Measurements from ENCODE around the gene LRRC75A.
"Not testable (repeated sequence)": the region's sequence is repeated elsewhere in the genome, so short reads cannot be mapped to it uniquely, and the experiment has no call there.

LRRC75A gene, protein sequence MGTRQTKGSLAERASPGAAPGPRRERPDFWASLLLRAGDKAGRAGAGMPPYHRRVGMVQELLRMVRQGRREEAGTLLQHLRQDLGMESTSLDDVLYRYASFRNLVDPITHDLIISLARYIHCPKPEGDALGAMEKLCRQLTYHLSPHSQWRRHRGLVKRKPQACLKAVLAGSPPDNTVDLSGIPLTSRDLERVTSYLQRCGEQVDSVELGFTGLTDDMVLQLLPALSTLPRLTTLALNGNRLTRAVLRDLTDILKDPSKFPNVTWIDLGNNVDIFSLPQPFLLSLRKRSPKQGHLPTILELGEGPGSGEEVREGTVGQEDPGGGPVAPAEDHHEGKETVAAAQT

GRCh38 chr17:16491703-16492612 lies at the start of gene LRRC75A:
Gene LRRC75A, minus strand, starts transcription at chr17:16492193. Its CDS starts 203 bp downstream, at chr17:16491990.
- H3K36me3 ChIP-seq (ENCODE audit: control insufficient read depth in 1 of 2, insufficient read depth in 2 of 2, low read length in 2 of 2): no peaks in the 10 kb centered on the region
- H3K4me1 ChIP-seq (ENCODE audit: control insufficient read depth in 1 of 2, insufficient read depth in 2 of 2, low read length in 2 of 2): peaks cover 0 to 13% of the 10 kb centered on the region in 2 donors
- H3K27me3 ChIP-seq (ENCODE audit: low read depth, low read length): no peaks in the 10 kb centered on the region
- no peaks in the 10 kb centered on the region for H3K9me3 ChIP-seq (ENCODE audit: control insufficient read depth in 1 of 2, low read length in 2 of 2)
- H3K4me3 ChIP-seq (ENCODE audit: low read depth in 1 of 2, low read length in 2 of 2): peak within 1 kb of the TSS; percentile 62 to 70
- H3K27ac ChIP-seq (ENCODE audit: low read length): peak within 1 kb of the TSS; percentile 25

GRCh38 chr17:16537130-16537458 lies 45.1 kb upstream of the LRRC75A start:
- no peak overlapping the region for H3K27ac ChIP-seq (ENCODE audit: low read length)
- H3K27me3 ChIP-seq (ENCODE audit: low read depth, low read length): no peaks in the 10 kb centered on the region
- peak overlapping the region in 1 of 2 donors; percentile 68 for H3K4me3 ChIP-seq (ENCODE audit: low read depth in 1 of 2, low read length in 2 of 2)
- H3K36me3 ChIP-seq (ENCODE audit: control insufficient read depth in 1 of 2, insufficient read depth in 2 of 2, low read length in 2 of 2): no peaks in the 10 kb centered on the region
- H3K4me1 ChIP-seq (ENCODE audit: control insufficient read depth in 1 of 2, insufficient read depth in 2 of 2, low read length in 2 of 2): no peaks in the 10 kb centered on the region
- no peaks in the 10 kb centered on the region for H3K9me3 ChIP-seq (ENCODE audit: control insufficient read depth in 1 of 2, low read length in 2 of 2)

DNA sequence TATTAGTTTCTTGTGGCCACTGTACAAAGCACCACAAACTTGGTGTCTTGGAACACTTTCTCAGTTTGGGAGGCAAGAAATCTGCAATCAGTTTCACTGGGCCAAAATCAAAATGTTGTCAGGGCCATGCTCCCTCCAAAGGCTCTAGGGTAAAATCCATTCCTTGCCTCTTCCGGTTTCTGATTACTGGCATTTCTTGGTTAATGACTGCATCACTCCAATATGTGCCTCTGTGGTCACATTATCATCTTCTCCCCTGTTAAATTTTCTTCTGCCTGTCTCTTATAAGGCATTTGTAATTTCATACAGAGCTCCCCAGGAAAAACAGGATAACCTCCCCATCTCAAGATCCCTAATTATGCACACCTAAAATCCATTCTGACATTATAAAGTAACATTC lies 42.2 kb upstream of the LRRC75A start:
- H3K4me3 ChIP-seq (ENCODE audit: low read depth in 1 of 2, low read length in 2 of 2): no peak overlapping the region
- no peaks in the 10 kb centered on the region for H3K27me3 ChIP-seq (ENCODE audit: low read depth, low read length)
- H3K36me3 ChIP-seq (ENCODE audit: control insufficient read depth in 1 of 2, insufficient read depth in 2 of 2, low read length in 2 of 2): no peaks in the 10 kb centered on the region
- no peaks in the 10 kb centered on the region for H3K9me3 ChIP-seq (ENCODE audit: control insufficient read depth in 1 of 2, low read length in 2 of 2)
- no peak overlapping the region for H3K27ac ChIP-seq (ENCODE audit: low read length)
- H3K4me1 ChIP-seq (ENCODE audit: control insufficient read depth in 1 of 2, insufficient read depth in 2 of 2, low read length in 2 of 2): no peaks in the 10 kb centered on the region

DNA sequence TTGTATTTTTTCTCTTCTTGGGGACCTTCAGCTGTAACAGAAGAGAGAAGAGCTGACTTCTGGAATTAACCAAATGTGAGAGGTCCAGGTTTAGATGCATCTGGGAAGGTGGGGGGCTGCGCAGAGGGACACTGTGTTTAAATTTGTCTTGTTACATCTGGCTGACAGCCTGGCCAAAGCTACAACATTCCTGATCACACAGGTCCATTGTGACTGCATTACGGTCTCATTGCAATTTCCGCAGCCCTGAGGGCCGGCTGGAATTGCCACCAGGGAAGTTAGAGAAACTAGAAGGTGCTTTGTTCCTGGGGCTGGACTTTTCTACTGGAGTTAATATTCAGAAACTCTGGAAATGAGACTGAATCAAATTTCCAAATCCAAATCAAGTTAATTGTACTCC lies 37.9 kb upstream of the LRRC75A start:
- no peaks in the 10 kb centered on the region for H3K9me3 ChIP-seq (ENCODE audit: control insufficient read depth in 1 of 2, low read length in 2 of 2)
- H3K4me1 ChIP-seq (ENCODE audit: control insufficient read depth in 1 of 2, insufficient read depth in 2 of 2, low read length in 2 of 2): no peaks in the 10 kb centered on the region
- H3K27ac ChIP-seq (ENCODE audit: low read length): no peak overlapping the region
- H3K36me3 ChIP-seq (ENCODE audit: control insufficient read depth in 1 of 2, insufficient read depth in 2 of 2, low read length in 2 of 2): no peaks in the 10 kb centered on the region
- no peaks in the 10 kb centered on the region for H3K27me3 ChIP-seq (ENCODE audit: low read depth, low read length)
- no peak overlapping the region for H3K4me3 ChIP-seq (ENCODE audit: low read depth in 1 of 2, low read length in 2 of 2)

- no peaks in the 10 kb centered on the region for H3K9me3 ChIP-seq (ENCODE audit: control insufficient read depth in 1 of 2, low read length in 2 of 2)
- no peaks in the 10 kb centered on the region for H3K4me1 ChIP-seq (ENCODE audit: control insufficient read depth in 1 of 2, insufficient read depth in 2 of 2, low read length in 2 of 2)
- H3K27me3 ChIP-seq (ENCODE audit: low read depth, low read length): no peaks in the 10 kb centered on the region
- no peak overlapping the region for H3K4me3 ChIP-seq (ENCODE audit: low read depth in 1 of 2, low read length in 2 of 2)
- H3K27ac ChIP-seq (ENCODE audit: low read length): no peak overlapping the region
- H3K36me3 ChIP-seq (ENCODE audit: control insufficient read depth in 1 of 2, insufficient read depth in 2 of 2, low read length in 2 of 2): no peaks in the 10 kb centered on the region
Observed at GRCh38 chr17:16527298-16527697, 35.3 kb upstream of the LRRC75A start.

DNA sequence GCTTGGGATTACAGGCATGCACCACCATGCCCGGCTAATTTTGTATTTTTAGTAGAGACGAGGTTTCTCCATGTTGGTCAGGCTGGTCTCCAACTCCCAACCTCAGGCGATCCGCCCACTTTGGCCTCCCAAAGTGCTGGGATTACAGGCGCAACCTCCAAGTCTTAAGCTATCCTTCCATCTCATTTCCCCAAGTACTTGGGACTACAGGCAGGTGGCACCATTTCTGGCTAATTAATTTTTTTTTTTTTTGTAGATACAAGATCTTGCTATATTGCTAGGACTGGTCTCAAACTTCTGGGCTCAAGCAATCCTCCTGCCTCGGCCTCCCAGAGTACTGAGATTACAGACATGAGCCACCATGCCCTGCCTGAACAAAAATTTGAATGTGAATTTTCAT lies 33.6 kb upstream of the LRRC75A start:
- not testable (repeated sequence) for H3K4me1 ChIP-seq (ENCODE audit: control insufficient read depth in 1 of 2, insufficient read depth in 2 of 2, low read length in 2 of 2); H3K27me3 ChIP-seq (ENCODE audit: low read depth, low read length); H3K4me3 ChIP-seq (ENCODE audit: low read depth in 1 of 2, low read length in 2 of 2); H3K27ac ChIP-seq (ENCODE audit: low read length); H3K36me3 ChIP-seq (ENCODE audit: control insufficient read depth in 1 of 2, insufficient read depth in 2 of 2, low read length in 2 of 2); H3K9me3 ChIP-seq (ENCODE audit: control insufficient read depth in 1 of 2, low read length in 2 of 2)

DNA sequence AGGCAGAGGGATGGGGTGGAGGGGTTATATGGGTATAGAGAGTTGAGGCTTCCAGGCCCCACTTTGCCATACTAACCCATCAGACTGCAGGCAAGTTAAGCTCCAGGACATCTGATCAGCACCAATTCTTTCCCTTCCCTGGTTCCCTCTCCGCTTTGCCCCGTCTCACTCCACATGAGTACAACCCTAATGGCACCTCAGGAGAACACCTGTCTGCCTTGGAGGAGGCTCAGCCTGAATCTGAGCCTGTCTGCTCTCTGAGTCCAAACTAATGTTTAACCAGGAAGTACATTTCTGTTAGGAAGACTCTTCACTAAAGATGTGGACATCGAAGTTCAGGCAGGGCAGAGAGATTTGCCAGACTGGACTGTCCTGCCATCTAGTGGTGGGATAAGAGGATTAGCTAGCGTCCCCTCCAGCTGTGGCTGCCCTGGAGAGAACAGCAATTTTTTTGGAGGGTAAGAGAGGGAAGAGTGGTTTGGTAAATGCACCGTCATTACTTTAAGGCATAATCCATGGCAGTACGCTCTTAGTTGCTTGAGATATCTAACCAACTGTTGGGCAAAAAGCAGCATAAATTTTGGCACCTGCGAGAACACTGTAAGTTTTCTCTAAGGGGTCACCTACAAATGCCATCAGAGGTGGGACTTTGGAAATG lies 29.2 kb upstream of the LRRC75A start:
- Histone ChIP-seq H3K9me3 (ENCODE audit: control insufficient read depth in 1 of 2, low read length in 2 of 2) (no peaks in the 10 kb centered on the region), H3K4me1 (ENCODE audit: control insufficient read depth in 1 of 2, insufficient read depth in 2 of 2, low read length in 2 of 2) (peaks cover 3 to 5% of the 10 kb centered on the region in 2 donors), H3K27me3 (ENCODE audit: low read depth, low read length) (no peaks in the 10 kb centered on the region), H3K27ac (ENCODE audit: low read length) (no peak overlapping the region), H3K36me3 (ENCODE audit: control insufficient read depth in 1 of 2, insufficient read depth in 2 of 2, low read length in 2 of 2) (no peaks in the 10 kb centered on the region), H3K4me3 (ENCODE audit: low read depth in 1 of 2, low read length in 2 of 2) (no peak overlapping the region)

DNA sequence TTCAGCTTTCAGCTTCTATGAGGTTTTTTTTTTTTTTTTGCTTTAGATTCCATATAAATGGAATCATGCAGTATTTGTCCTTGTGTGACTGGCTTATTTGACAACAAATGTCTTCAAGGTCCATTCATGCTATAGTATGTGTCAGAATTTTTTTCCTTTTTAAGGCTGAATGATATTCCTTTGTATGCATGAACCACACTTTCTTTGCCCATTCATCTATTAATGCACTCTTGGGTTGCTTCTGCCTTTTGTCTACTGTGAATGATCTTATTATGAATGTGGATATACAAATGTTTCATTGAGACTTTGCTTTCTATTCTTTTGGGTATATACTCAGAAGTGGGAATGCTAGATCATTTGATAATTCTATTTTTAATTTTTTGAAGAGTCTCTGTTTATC lies 27.0 kb upstream of the LRRC75A start:
- Histone ChIP-seq H3K9me3 (ENCODE audit: control insufficient read depth in 1 of 2, low read length in 2 of 2) (no peaks in the 10 kb centered on the region), H3K27me3 (ENCODE audit: low read depth, low read length) (no peaks in the 10 kb centered on the region), H3K4me1 (ENCODE audit: control insufficient read depth in 1 of 2, insufficient read depth in 2 of 2, low read length in 2 of 2) (peaks cover 3 to 5% of the 10 kb centered on the region in 2 donors), H3K27ac (ENCODE audit: low read length) (no peak overlapping the region), H3K4me3 (ENCODE audit: low read depth in 1 of 2, low read length in 2 of 2) (no peak overlapping the region), H3K36me3 (ENCODE audit: control insufficient read depth in 1 of 2, insufficient read depth in 2 of 2, low read length in 2 of 2) (no peaks in the 10 kb centered on the region)

DNA sequence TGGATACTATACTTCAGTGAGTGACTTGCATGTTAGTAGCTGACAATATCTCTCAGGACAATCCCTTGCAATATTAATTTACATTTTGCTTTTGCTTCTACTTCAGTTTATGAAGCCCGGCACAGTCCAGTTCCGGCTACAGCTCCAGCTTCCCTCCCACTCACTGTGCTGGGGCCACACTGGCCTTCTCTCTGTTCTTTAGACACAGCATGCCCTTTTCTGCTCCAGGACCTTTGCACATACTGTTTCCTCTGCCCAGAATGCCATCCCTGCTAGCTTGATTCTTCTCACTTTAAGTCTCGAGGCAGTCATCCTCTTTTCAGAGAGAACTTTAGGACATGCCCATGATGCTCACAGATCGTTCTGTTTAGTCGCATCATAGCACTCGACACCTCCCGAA lies 25.5 kb upstream of the LRRC75A start:
- Histone ChIP-seq H3K27me3 (ENCODE audit: low read depth, low read length) (no peaks in the 10 kb centered on the region), H3K4me3 (ENCODE audit: low read depth in 1 of 2, low read length in 2 of 2) (no peak overlapping the region), H3K27ac (ENCODE audit: low read length) (no peak overlapping the region), H3K9me3 (ENCODE audit: control insufficient read depth in 1 of 2, low read length in 2 of 2) (no peaks in the 10 kb centered on the region), H3K4me1 (ENCODE audit: control insufficient read depth in 1 of 2, insufficient read depth in 2 of 2, low read length in 2 of 2) (peaks cover 3 to 5% of the 10 kb centered on the region in 2 donors), H3K36me3 (ENCODE audit: control insufficient read depth in 1 of 2, insufficient read depth in 2 of 2, low read length in 2 of 2) (no peaks in the 10 kb centered on the region)

DNA sequence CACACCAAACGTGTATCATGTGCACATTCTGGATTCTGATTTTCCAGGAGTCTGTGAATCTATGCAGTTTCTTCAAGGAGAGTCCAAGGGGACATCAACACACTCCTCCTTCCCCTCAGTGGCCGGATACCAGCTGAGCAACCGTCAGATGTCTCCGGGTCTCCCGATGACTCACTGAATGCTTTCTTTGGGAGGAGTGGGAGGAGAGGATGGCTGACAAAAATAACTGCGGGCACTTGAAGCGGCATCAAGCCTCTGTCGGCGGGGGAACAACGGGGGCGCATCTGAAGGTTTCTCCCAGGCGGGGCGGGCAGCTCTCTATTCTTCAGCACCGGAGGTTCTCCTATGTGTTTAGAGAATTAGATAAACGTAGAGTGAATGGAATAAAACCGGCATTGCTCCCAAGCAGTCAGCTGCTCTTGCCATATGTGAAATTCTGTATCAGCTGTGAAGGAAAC lies 24.6 kb upstream of the LRRC75A start:
- Histone ChIP-seq H3K36me3 (ENCODE audit: control insufficient read depth in 1 of 2, insufficient read depth in 2 of 2, low read length in 2 of 2) (no peaks in the 10 kb centered on the region), H3K4me1 (ENCODE audit: control insufficient read depth in 1 of 2, insufficient read depth in 2 of 2, low read length in 2 of 2) (peaks cover 3 to 5% of the 10 kb centered on the region in 2 donors), H3K27ac (ENCODE audit: low read length) (no peak overlapping the region), H3K9me3 (ENCODE audit: control insufficient read depth in 1 of 2, low read length in 2 of 2) (no peaks in the 10 kb centered on the region), H3K4me3 (ENCODE audit: low read depth in 1 of 2, low read length in 2 of 2) (no peak overlapping the region), H3K27me3 (ENCODE audit: low read depth, low read length) (no peaks in the 10 kb centered on the region)

DNA sequence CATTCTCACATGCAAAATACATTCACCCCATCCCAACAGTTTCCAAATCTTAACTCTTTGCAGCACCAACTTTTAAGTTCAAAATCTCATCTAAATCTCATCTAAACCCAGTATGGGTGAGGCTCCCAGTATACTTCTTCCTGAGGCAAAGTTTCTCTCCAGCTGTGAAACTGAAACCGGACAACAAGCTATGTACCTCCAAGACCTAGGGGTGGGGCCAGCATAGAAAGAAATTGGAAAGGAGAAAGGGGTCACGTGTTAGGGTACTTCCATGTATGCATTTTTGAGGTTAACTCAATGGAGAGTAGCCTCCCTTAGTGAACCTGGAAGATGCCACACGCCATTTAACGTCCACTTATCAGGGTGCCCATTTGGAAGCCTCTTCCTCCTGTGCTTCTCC lies 23.9 kb upstream of the LRRC75A start:
- no peaks in the 10 kb centered on the region for H3K36me3 ChIP-seq (ENCODE audit: control insufficient read depth in 1 of 2, insufficient read depth in 2 of 2, low read length in 2 of 2)
- H3K27ac ChIP-seq (ENCODE audit: low read length): no peak overlapping the region
- no peaks in the 10 kb centered on the region for H3K27me3 ChIP-seq (ENCODE audit: low read depth, low read length)
- peaks cover 0 to 2% of the 10 kb centered on the region in 2 donors for H3K4me1 ChIP-seq (ENCODE audit: control insufficient read depth in 1 of 2, insufficient read depth in 2 of 2, low read length in 2 of 2)
- H3K9me3 ChIP-seq (ENCODE audit: control insufficient read depth in 1 of 2, low read length in 2 of 2): no peaks in the 10 kb centered on the region
- H3K4me3 ChIP-seq (ENCODE audit: low read depth in 1 of 2, low read length in 2 of 2): no peak overlapping the region
